ENCODE data around the gene CNPY4.

The CNPY4 gene

DNA sequence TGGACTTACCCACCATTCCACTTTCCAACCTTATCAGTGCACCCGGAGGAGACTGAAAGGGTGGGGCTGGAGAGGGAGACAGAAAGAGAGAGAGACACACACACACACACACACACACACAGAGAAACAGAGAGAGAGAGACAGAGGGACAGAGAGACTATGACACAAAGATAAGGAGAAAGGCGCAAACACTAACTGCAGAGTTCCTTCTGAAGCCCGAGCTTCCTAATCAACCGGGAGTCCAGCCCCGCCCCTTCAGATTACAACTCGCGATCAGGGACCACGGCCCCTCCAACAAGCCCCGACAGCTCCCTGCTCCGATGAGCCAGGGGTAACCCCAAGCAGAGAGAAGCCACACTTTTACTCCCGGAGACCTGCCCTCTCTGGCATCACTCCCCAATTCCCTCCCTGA is 48.5 kb downstream of the CNPY4 start:
- no peak for DNase-seq (ENCODE audit: low read depth)

DNA sequence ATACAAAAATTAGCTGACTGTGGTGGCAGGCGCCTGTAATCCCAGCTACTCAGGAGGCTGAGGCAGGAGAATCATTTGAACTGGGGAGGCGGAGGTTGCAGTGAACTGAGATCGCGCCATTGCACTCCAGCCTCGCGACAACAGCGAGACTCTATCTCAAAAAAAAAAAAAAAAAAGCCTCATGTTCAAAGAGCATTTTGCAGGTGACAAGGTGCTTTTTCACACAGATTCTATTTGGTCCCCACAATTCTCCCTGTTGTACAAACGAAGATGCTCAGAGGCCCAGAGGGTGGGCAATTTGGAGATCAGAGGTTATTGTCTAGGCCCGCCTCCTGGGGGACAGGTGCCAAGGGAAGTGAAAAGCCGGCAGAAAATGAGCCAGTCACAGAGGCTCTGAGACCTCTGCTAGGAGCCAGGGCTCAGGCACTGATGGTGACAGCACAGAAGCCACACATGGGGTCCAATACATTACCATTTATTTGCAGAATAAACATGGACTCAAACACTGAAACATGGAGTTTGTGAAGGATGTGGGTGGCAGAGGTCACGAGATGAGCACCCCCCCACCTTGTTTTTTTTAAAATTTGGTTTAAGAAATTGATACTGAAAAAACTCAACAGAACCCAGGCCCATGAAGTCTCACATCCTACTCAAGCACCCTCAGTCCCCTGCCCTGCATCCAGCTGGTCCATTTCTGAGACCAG is 49.9 kb downstream of the CNPY4 start:
- DNase-seq (ENCODE audit: low read depth), result no peak

DNA sequence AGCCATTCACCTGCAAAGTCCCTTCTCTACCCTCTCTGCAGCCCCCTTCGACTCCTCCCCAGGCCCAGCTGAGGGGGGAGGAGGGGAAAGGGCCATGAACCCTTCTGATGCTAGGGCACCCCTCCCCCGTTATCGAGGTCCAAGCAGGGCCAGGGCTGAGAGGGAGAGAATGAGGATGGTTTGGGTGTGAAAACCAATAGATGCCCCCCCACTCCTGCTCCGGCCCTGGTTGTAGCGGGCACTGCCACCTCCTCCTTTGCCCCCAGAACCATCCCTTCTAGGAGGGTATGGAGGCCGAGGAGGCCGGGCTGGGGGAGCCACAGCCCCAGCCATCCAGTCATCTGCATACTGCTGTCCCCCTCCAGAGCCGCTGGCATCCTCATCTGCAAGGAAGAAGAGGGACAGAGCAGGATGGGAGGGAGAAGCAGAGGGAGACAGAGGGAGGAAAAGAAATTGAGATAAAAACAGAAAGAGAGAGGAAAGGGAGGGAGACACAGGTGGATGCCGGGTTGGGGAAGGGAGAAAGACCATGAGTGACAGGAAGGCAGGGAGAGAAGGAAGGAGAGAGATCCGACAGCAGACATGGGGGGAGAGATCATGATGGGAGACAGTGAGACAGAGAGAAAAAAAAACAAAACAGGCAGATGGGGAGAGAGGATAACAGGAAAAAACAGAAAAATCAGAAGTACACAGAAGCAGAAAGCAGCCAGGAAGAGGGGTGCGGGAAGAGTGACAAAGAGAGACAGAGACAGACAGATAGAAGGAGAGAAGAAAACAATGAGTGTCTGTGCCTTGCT is 50.9 kb downstream of the CNPY4 start:
- no peak for DNase-seq (ENCODE audit: low read depth)

DNA sequence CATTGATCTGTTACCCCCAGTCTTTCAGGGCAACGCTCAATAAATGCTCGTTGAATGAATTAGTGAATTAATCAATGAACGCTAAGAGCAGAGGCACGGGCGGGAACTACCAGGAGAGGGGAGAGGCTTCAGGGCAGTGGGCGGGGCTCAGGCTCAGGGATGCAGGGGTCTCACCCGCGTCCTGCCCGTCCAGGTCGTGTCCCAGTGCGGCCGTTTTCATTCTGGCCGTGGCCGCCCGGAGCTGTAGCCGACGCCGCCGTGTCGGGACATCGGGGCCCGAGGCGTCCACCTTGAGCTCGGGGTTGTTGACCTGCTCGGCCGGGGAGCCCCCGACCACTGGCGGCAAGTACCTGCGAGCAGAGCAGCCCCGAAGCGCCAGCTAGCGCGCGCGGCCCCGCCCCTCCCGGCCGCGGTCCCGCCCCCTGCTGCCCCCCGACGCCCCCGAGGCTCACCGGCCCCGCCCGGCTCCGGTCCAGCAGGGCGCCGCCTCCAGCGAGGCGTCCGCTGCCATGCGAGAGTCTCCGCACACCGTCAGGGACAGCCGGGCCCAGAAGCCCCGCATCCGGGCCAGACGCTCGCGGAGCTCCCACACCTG is 51.8 kb downstream of the CNPY4 start:
- DNase-seq (ENCODE audit: low read depth), result no peak

DNA sequence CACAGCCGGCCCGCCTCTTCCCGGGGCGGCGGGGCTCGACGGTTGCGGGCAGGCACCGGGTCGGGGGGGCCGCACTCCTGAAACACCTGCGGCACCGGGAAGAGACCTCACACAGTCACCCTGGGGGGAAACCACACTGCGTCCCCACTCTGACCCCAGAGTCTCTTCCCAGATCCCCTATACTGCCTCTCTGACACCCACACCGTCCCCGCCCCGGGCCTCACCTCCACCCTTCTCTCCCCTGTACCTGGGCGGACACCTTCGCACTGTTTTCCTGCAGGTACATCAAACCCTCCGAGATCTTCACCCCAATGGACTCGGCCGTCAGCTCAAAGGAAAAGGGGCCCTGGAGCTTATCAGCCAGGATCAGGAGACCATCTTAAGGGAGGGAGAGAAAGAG is 52.4 kb downstream of the CNPY4 start:
- no peak for DNase-seq (ENCODE audit: low read depth)

DNA sequence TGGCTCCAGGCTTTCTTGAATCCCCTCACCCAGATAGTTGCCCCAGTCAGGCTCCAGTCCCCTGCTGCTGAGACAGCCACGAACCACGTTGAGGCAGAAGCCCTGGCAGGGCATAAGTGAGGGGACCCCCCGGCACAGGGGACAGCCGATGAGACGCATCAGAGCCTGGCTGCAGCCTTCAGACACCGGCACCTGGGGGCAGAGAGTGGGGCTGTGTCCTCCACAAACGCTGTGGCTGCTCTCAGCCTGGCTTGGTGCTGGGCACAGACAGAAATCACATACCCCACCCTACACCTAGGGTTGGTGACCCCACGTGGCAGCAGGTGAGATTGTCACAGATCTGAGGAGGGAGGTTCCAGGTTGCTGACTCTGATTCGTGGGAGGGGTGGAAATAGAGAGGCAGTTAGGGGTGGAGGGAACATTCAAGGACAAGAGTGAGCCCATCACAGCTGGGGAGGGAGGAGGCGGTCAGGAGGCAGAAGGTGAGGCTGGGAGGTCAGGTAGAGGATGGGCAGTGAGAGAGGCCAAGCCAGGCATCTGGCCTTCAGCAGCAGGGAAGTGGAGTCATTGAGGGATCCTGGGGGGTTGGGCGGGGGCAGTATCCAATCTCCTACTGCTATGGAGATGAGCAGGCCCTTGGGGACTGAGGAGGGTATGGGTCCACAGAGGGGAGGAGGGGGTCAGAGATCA is 54.5 kb downstream of the CNPY4 start:
- no peak for DNase-seq (ENCODE audit: low read depth)

DNA sequence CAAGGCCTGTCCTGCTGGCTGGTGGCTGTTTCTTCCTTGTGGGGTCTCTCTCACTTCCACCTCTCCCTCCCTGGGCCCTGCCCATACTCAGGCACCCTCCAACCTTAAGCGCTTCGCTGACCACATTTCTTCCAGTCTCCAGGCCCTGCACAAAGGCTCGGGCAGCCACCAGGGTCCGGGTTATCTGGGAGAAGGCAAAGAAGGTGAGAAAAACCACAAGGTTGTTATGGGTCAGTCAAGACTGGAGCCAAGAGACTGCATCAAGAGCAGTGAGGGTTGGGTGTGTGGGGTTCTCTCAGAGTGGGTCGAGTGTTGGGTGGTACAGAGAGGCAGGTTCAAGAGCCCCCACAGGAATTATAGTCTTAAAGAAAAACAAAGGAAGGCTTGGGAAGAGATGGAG is 55.1 kb downstream of the CNPY4 start:
- DNase-seq (ENCODE audit: low read depth), result no peak
